ENCODE results near the gene SDC3. TPM values are rescaled to one million over a fixed set of nuclear protein-coding genes. Genes with fewer than 3 reads are reported as not detected.

SDC3 gene
- total and polyA plus RNA-seq, 2 of the 8 experiments (the other 6 are each of a cell fraction or from before 2014, with no cell fraction given): 7.0 to 27.0 TPM

- TF ChIP-seq, protein P1, sequence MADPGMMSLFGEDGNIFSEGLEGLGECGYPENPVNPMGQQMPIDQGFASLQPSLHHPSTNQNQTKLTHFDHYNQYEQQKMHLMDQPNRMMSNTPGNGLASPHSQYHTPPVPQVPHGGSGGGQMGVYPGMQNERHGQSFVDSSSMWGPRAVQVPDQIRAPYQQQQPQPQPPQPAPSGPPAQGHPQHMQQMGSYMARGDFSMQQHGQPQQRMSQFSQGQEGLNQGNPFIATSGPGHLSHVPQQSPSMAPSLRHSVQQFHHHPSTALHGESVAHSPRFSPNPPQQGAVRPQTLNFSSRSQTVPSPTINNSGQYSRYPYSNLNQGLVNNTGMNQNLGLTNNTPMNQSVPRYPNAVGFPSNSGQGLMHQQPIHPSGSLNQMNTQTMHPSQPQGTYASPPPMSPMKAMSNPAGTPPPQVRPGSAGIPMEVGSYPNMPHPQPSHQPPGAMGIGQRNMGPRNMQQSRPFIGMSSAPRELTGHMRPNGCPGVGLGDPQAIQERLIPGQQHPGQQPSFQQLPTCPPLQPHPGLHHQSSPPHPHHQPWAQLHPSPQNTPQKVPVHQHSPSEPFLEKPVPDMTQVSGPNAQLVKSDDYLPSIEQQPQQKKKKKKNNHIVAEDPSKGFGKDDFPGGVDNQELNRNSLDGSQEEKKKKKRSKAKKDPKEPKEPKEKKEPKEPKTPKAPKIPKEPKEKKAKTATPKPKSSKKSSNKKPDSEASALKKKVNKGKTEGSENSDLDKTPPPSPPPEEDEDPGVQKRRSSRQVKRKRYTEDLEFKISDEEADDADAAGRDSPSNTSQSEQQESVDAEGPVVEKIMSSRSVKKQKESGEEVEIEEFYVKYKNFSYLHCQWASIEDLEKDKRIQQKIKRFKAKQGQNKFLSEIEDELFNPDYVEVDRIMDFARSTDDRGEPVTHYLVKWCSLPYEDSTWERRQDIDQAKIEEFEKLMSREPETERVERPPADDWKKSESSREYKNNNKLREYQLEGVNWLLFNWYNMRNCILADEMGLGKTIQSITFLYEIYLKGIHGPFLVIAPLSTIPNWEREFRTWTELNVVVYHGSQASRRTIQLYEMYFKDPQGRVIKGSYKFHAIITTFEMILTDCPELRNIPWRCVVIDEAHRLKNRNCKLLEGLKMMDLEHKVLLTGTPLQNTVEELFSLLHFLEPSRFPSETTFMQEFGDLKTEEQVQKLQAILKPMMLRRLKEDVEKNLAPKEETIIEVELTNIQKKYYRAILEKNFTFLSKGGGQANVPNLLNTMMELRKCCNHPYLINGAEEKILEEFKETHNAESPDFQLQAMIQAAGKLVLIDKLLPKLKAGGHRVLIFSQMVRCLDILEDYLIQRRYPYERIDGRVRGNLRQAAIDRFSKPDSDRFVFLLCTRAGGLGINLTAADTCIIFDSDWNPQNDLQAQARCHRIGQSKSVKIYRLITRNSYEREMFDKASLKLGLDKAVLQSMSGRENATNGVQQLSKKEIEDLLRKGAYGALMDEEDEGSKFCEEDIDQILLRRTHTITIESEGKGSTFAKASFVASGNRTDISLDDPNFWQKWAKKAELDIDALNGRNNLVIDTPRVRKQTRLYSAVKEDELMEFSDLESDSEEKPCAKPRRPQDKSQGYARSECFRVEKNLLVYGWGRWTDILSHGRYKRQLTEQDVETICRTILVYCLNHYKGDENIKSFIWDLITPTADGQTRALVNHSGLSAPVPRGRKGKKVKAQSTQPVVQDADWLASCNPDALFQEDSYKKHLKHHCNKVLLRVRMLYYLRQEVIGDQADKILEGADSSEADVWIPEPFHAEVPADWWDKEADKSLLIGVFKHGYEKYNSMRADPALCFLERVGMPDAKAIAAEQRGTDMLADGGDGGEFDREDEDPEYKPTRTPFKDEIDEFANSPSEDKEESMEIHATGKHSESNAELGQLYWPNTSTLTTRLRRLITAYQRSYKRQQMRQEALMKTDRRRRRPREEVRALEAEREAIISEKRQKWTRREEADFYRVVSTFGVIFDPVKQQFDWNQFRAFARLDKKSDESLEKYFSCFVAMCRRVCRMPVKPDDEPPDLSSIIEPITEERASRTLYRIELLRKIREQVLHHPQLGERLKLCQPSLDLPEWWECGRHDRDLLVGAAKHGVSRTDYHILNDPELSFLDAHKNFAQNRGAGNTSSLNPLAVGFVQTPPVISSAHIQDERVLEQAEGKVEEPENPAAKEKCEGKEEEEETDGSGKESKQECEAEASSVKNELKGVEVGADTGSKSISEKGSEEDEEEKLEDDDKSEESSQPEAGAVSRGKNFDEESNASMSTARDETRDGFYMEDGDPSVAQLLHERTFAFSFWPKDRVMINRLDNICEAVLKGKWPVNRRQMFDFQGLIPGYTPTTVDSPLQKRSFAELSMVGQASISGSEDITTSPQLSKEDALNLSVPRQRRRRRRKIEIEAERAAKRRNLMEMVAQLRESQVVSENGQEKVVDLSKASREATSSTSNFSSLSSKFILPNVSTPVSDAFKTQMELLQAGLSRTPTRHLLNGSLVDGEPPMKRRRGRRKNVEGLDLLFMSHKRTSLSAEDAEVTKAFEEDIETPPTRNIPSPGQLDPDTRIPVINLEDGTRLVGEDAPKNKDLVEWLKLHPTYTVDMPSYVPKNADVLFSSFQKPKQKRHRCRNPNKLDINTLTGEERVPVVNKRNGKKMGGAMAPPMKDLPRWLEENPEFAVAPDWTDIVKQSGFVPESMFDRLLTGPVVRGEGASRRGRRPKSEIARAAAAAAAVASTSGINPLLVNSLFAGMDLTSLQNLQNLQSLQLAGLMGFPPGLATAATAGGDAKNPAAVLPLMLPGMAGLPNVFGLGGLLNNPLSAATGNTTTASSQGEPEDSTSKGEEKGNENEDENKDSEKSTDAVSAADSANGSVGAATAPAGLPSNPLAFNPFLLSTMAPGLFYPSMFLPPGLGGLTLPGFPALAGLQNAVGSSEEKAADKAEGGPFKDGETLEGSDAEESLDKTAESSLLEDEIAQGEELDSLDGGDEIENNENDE (IDR thresholded peaks at IDR 0.05; ENCODE audit: insufficient replicate concordance, low read length): no peak
- TF ChIP-seq SAP30 (IDR thresholded peaks at IDR 0.05; ENCODE audit: insufficient read depth, insufficient replicate concordance, low read length) (no peak), SRF (IDR thresholded peaks at IDR 0.05; ENCODE audit: low read depth, low read length) (no peak), POU5F1 (IDR thresholded peaks at IDR 0.05; ENCODE audit: low read depth, low read length) (no peak), CEBPB (IDR thresholded peaks at IDR 0.05; ENCODE audit: low read depth, low read length) (no peak), BCL11A (IDR thresholded peaks at IDR 0.05; ENCODE audit: low read depth in 2 of 2, low read length in 2 of 2) (no peak), KDM4A (IDR thresholded peaks at IDR 0.05; ENCODE audit: low read depth, low read length, severe bottlenecking) (no peak), HDAC2 (IDR thresholded peaks at IDR 0.05; ENCODE audit: borderline replicate concordance in 1 of 2, low read depth in 2 of 2, low read length in 2 of 2) (no peak), CTBP2 (IDR thresholded peaks at IDR 0.05; ENCODE audit: borderline replicate concordance, insufficient read depth, insufficient read length, low read length) (no peak)
These were observed 36.3 kb downstream of the SDC3 start (continued) for GRCh38 chr1:30872033-30872947.
